WTC11 (cell line): ENCODE measurements around the gene HSPA12A.

Experiments used
- CTCF ChIP-seq: fragments of 200-600 bp; IDR thresholded peaks from 2 replicates; pipeline ENCODE4 v1.8.0; 2022; ENCODE audit warnings: antibody characterized with exemption
- MAX ChIP-seq: sonication (generic); formaldehyde crosslinking; IDR thresholded peaks from 2 replicates; pipeline ENCODE4 v1.8.0; 2022; ENCODE audit warnings: mild to moderate bottlenecking, missing genetic modification reagents

DNA sequence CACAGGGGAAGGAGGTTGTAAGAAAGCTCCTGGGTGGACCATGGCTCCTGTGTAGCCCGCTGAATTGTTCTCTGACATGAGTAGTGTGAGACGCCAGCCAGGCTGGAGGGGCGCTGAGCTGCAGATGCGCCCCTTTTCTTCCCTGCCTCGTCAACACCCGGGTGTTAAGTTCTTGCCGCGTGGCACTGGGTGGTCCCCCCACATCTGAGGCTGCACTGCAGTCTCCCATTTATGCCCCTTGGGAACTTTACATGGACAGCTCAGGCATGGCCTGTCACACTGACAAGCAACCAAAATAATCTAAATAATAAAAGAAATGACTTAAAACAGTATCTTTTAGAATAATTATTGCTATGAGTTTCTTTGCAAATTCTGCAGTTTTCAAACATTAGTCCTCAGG lies 34.6 kb upstream of the HSPA12A start:
- TF ChIP-seq MAX: no peak
- no peak for TF ChIP-seq CTCF
